Fibroblast of mammary gland (primary cell): Measurements from ENCODE around the gene IL3.
A peak's percentile ranks its signal among the peaks of the same experiment; 100 is the strongest.

Experiments used
- DNase-seq: peaks from one replicate; pipeline ENCODE4 v3.0.0-alpha.2; 2010; ENCODE audit warnings: low read depth
- H3K4me3 ChIP-seq: 2 replicates; pipeline ENCODE4 v1.5.1; 2011; ENCODE audit warnings: low read depth, mild to moderate bottlenecking, low read length, moderate library complexity; ENCODE audit not compliant: control insufficient read depth
- TF ChIP-seq, protein P1 (sequence below): conservative IDR thresholded peaks from 2 replicates; pipeline ENCODE4 v1.5.1; 2011; ENCODE audit warnings: low read depth, low read length, inconsistent platforms; ENCODE audit not compliant: control insufficient read depth, insufficient read depth

The IL3 gene

DNA sequence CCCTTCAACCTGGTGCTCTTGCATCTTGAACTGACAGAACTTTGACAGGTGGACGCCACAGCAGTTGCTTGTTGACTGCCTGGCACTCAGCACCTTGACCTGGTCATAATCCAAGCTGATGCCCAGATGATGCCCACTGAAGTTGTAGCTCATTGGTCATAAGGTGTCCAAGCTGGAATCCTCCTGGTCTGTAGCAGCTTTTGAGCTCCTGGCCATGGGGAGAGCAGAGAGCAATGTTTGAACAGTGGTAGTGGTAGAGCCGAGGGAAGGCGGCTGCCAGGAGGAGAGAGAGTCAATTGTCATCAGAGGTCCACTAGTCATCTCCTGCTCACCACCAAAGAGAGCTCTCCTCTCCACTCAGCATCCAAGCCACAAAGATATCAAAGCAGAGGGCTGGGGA lies 36.4 kb downstream of the IL3 start:
- TF ChIP-seq, protein P1, sequence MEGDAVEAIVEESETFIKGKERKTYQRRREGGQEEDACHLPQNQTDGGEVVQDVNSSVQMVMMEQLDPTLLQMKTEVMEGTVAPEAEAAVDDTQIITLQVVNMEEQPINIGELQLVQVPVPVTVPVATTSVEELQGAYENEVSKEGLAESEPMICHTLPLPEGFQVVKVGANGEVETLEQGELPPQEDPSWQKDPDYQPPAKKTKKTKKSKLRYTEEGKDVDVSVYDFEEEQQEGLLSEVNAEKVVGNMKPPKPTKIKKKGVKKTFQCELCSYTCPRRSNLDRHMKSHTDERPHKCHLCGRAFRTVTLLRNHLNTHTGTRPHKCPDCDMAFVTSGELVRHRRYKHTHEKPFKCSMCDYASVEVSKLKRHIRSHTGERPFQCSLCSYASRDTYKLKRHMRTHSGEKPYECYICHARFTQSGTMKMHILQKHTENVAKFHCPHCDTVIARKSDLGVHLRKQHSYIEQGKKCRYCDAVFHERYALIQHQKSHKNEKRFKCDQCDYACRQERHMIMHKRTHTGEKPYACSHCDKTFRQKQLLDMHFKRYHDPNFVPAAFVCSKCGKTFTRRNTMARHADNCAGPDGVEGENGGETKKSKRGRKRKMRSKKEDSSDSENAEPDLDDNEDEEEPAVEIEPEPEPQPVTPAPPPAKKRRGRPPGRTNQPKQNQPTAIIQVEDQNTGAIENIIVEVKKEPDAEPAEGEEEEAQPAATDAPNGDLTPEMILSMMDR = no peak
- DNase-seq = no peak
- no peak overlapping the region for H3K4me3 ChIP-seq

DNA sequence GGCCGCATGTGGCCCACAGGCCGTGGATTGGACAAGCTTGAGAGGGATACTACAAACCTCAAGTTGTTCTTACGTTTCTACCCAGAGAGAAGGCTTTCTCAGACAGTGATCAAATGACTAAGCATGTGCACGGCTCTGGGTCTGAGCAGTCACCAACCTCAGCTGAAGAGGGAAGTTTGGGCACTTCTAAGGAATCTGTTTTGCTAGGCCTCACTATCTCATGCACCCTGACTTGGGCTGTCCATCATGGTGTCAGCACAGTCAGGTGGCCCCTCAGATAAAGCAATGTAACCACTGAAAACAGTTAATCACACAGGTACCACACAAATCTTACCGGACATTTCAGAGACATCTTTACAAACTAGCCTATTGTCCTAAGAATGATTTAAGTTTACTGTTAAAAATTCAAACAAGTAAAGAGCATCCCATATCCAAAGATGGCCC lies 37.7 kb downstream of the IL3 start:
- DNase-seq = peak; percentile 43
- H3K4me3 ChIP-seq = no peak overlapping the region
- TF ChIP-seq, protein P1 = no peak

DNA sequence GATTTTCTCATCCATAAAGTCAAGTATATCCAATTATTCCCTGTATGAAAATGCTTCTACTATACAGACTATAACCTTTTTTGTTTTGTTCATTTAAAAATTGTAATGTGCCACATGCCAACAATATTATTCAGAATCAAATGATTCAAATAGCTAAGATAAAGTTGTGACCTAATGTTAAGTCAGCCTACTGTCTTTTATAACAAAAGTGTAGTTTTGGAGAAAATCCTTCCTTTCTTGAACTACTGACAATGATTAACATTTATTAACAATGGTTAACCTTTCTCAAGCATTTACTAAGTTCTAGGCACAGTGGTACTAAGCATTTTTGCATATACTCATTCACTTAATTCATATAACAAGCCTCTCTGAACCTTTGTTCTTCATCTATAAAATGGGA lies 38.2 kb downstream of the IL3 start:
- no peak for DNase-seq
- TF ChIP-seq, protein P1 = no peak
- H3K4me3 ChIP-seq = no peak overlapping the region

DNA sequence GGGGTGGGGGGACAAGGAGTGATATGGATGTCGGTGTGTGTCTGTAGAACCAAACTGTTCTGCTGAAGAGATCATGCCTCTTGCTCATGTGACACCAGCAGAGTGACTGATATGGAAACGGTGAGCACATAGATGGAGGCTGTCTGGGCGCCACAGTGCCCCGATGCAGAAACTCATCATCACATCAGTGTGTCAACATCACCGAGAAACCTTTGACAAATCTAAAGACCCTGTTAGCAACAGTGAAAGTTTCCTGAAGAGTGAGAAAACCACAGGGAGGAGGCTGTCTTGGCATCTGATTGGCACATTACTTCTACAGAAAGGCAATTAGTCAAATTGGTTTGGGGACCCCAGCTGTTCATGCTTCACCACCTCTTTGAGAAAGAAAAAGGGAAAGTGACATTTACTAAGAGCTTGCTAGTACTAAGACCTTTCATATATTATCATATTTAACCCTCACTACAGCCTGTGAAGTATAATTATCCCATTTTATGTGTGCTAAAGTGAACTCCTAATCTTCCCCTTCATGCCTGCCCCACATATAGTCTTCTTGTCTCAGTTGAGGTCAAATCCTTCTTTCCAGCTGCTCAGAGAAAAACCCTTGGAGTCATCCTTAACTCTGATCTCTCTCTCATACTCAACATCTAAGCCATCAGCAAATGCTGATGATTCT lies 38.8 kb downstream of the IL3 start:
- no peak overlapping the region for H3K4me3 ChIP-seq
- DNase-seq = no peak
- TF ChIP-seq, protein P1 = no peak

DNA sequence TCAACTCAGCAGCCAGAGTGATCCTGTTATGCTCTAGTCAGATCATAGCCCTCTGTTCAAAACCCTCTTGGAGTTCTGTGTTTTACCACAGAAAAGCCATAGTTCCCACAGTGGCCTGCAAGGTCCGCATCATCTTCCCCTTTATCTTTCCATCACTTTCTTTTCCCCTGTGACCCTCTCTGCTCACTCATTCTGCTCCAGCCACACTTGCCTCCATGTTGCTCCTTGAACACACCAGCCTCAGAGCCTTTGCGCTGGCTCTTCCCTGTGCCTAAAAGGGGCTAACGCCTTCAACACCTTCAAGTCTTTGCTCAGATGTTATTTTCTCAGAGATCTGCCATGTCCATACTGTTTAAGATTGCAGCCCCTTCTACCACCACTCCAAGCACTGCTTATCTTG lies 39.5 kb downstream of the IL3 start:
- TF ChIP-seq, protein P1 = no peak
- DNase-seq = no peak

DNA sequence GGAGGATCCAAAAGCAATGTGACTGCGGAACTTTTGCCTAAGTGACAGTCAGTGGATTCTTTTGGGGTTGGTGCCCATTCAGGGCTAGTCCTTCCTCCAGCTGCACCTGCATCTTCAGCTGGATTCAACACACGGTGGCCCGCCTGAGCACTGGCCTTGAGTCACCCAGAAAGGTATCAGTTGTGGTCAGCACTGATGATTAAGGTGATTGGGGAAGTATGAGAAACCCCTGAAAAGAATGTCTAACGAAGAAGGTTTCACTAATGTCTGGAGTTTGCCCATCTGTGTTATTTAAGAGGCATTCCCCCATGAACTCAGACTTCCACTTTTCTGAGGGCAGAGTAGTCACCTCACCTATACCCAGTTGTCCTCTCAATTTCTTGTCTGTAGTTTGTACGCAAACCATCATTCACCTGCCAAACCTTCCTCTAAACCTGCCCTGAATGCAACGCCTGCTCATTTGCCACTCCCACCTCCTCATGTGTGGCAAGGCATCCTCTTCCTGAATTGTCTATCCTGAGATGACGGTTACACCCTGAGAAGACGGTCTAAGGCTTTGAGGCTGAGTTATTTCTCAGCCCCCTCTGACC lies 40.3 kb downstream of the IL3 start:
- TF ChIP-seq, protein P1 = no peak
- no peak overlapping the region for H3K4me3 ChIP-seq

More for the DNA sequence above, 39.5 kb downstream of the IL3 start:
- H3K4me3 ChIP-seq = no peak overlapping the region

More for the DNA sequence above, 40.3 kb downstream of the IL3 start:
- no peak for DNase-seq
